BE2C (cell line): ENCODE data around the gene RASSF8.
A peak's percentile ranks its signal among the peaks of the same experiment; 100 is the strongest.

Experiments used
- DNase-seq: peaks from one replicate; pipeline ENCODE4 v3.0.0-alpha.2; 2020
- H3K27me3 ChIP-seq: fragments of 250-450 bp; sonication (Bioruptor Pico); 2 replicates; pipeline ENCODE4 v1.5.1; 2020; ENCODE audit warnings: mild to moderate bottlenecking
- H3K36me3 ChIP-seq: fragments of 250-450 bp; sonication (Bioruptor Pico); 2 replicates; pipeline ENCODE4 v1.5.1; 2020; ENCODE audit warnings: mild to moderate bottlenecking
- H3K4me1 ChIP-seq: fragments of 250-450 bp; sonication (Bioruptor Pico); 2 replicates; pipeline ENCODE4 v1.5.1; 2020
- H3K4me3 ChIP-seq: 2 replicates; pipeline ENCODE4 v1.5.1; 2011; ENCODE audit warnings: low read depth, low read length
- H3K9me3 ChIP-seq: fragments of 250-450 bp; sonication (Bioruptor Pico); 2 replicates; pipeline ENCODE4 v1.5.1; 2020
- TF ChIP-seq, protein P1 (sequence below): IDR thresholded peaks from 2 replicates; pipeline ENCODE4 v1.5.1; 2012; ENCODE audit warnings: mild to moderate bottlenecking, low read depth, low read length

The RASSF8 gene

DNA sequence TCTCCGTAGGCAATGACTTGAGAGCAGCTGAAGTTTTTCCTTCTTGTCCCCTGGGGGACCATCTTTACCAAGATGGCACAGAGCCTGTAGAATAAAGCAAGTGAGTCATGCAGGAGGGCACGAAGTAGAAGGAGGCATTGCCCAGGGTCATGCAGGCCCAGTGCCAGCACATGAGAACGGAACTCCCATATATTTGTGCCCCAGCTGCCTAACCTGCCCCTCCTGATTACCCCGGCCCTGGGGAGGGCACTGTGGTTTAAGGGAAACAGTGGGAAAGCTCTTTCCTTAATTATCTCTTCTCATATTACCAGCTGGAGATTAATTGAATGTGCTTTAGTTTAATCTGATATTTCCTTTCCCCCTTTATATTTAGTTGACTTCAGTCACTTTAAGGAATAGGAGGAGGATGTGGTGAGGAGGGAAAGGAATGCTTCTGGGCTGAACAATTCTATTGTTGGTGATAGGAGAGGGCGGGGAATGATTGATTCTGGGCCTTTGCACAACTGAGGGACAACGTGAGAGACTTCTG lies 51.9 kb downstream of the RASSF8 start:
- H3K4me1 ChIP-seq, result no peaks in the 10 kb centered on the region
- H3K4me3 ChIP-seq, result no peak overlapping the region
- H3K36me3 ChIP-seq, result no peaks in the 10 kb centered on the region
- H3K9me3 ChIP-seq, result no peaks in the 10 kb centered on the region; the same call in 1 of the 2 replicates
- no peaks in the 10 kb centered on the region for H3K27me3 ChIP-seq
- no peak for DNase-seq
- TF ChIP-seq, protein P1, sequence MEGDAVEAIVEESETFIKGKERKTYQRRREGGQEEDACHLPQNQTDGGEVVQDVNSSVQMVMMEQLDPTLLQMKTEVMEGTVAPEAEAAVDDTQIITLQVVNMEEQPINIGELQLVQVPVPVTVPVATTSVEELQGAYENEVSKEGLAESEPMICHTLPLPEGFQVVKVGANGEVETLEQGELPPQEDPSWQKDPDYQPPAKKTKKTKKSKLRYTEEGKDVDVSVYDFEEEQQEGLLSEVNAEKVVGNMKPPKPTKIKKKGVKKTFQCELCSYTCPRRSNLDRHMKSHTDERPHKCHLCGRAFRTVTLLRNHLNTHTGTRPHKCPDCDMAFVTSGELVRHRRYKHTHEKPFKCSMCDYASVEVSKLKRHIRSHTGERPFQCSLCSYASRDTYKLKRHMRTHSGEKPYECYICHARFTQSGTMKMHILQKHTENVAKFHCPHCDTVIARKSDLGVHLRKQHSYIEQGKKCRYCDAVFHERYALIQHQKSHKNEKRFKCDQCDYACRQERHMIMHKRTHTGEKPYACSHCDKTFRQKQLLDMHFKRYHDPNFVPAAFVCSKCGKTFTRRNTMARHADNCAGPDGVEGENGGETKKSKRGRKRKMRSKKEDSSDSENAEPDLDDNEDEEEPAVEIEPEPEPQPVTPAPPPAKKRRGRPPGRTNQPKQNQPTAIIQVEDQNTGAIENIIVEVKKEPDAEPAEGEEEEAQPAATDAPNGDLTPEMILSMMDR, result no peak

DNA sequence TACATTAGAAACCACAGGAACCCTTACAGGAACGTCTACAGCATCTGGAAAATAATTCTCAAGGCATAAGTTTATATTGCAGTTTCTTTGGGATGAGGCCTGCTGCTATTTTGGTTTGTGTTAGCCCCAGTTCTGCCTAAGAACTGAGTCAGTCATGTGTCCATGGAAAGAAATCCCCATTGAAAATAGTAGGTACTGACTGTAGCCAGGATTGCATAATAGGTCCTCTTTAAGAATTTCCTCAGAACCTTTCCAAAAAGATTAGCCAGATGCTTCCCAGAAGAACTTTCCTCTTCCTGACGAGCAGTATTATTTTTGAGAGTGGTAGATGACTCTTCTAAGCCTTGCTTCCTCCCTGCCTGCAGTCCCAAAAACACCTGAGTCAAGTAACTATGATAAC lies 52.6 kb downstream of the RASSF8 start:
- Histone ChIP-seq H3K4me1 (no peaks in the 10 kb centered on the region), H3K36me3 (no peaks in the 10 kb centered on the region), H3K9me3 (no peaks in the 10 kb centered on the region; the same call in 1 of the 2 replicates), H3K4me3 (no peak overlapping the region), H3K27me3 (no peaks in the 10 kb centered on the region)
- TF ChIP-seq, protein P1, result no peak
- no peak for DNase-seq

DNA sequence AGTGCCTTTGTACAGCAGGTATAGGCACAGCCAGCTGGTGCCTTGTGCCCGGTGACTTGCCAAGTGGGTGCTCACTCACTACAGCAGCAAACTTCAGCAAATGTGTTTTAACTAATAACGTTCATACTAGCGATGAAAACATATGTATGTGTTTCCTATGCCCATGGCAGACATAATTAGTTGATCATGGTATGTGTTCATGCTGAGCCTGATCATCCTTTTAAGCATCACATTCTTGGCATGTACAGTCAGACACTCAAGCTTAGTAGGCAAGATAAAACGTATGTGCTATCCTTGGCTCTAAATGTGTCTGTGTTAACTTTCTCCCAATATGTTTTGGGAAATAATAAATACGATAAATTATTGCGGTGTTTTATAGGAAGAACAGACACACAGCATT lies 55.6 kb downstream of the RASSF8 start:
- H3K4me3 ChIP-seq, result no peak overlapping the region
- TF ChIP-seq, protein P1, result no peak
- no peak for DNase-seq
- H3K9me3 ChIP-seq, result no peaks in the 10 kb centered on the region; the same call in 1 of the 2 replicates
- H3K27me3 ChIP-seq, result no peaks in the 10 kb centered on the region
- no peaks in the 10 kb centered on the region for H3K36me3 ChIP-seq
- peaks cover 6% of the 10 kb centered on the region for H3K4me1 ChIP-seq

DNA sequence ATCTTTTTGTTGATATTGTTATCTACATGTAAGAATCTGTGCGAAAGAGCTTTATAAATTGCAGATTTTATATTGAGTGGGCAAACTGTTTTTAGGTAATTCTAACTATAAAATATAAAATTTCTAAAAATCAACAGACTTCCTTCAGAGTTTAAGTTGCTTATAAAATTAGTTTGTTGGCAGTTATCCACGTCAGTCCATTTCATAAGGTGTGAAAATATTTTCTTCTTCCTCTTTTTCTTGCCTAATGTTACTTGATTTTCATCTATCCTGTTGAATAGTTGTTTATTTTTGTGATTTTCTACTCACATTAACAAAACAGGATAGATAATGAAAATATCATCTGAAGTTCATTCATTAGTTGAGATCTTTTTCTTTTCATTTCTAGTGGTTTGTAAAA lies 58.0 kb downstream of the RASSF8 start:
- no peaks in the 10 kb centered on the region for H3K9me3 ChIP-seq
- DNase-seq, result no peak
- H3K36me3 ChIP-seq, result no peaks in the 10 kb centered on the region
- no peak overlapping the region for H3K4me3 ChIP-seq
- TF ChIP-seq, protein P1, result no peak
- H3K27me3 ChIP-seq, result no peaks in the 10 kb centered on the region; the same call in 1 of the 2 replicates
- H3K4me1 ChIP-seq, result peaks cover 6% of the 10 kb centered on the region

DNA sequence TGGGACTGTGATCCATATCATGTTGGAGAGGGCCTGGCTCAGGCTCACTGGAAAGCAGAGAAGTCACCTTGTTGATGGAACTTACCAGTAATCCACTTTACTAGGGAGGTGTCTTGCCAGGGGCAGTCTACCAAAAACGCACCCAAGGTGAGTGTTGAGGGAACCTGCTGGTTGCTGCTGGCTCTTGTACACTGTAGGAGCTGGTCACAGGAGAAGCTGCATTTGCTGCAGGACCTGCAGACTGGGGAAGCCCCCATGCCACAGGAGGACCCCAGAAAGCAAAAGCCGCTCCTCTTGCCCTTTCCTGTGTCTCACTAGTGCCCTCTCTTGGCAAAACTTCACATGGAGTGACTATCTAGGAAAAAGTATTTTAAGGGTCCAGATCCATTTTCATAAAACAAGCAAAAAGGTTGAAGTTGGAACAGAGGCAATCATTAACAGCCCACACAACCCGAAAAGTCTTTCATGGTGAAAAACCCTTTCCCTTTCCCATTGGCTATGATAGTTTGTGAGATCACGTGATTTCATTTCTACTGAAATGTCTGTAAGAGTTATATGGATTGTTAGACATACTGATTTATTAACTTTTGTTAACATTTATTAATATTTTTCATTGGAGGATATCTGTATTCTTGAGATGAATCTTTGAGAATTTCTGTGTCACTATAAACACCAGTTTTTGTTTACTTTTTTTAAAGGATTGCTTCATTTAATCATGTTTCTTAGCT lies 59.2 kb downstream of the RASSF8 start:
- Histone ChIP-seq H3K4me3 (peak overlapping the region; percentile 23), H3K36me3 (no peaks in the 10 kb centered on the region), H3K9me3 (no peaks in the 10 kb centered on the region), H3K4me1 (peaks cover 6% of the 10 kb centered on the region), H3K27me3 (no peaks in the 10 kb centered on the region; the same call in 1 of the 2 replicates)
- peak; percentile 67 for DNase-seq
- TF ChIP-seq, protein P1, result peak; percentile 95

DNA sequence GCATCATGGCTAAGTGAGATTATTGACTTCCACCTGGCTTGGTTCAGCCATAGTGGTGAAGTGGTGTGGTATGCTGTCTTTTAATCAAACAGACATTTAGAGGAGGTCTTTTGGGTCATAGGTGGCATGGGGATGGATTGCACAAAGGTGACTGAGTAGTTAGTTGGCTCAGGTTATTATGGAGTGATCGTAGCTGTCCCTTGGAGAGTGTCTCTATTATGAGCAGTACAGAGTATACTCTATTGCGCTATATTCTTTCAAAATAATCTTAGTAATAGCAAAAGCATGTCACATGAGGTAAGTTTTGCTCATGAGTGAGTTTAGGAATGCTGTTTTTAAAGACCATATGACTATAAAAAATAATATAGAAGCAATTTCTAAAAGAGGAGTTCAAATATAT lies 60.4 kb downstream of the RASSF8 start:
- H3K9me3 ChIP-seq, result no peaks in the 10 kb centered on the region
- H3K4me1 ChIP-seq, result peaks cover 6% of the 10 kb centered on the region
- TF ChIP-seq, protein P1, result no peak
- no peak for DNase-seq
- no peak overlapping the region for H3K4me3 ChIP-seq
- H3K27me3 ChIP-seq, result no peaks in the 10 kb centered on the region; the same call in 1 of the 2 replicates
- no peaks in the 10 kb centered on the region for H3K36me3 ChIP-seq
